ENCODE measurements around the gene FOLR3.
A peak's percentile ranks its signal among the peaks of the same experiment; 100 is the strongest.
"Not testable (repeated sequence)": the region's sequence is repeated elsewhere in the genome, so short reads cannot be mapped to it uniquely, and the experiment has no call there.

Gene FOLR3

GRCh38 chr11:72135473-72135872 is at the start of gene FOLR3:
FOLR3 (plus strand) TSS chr11:72135725; CDS start chr11:72135953, 228 bp downstream.
- not testable (repeated sequence) for DNase-seq

GRCh38 chr11:72088076-72088808 is 47.3 kb upstream of the FOLR3 start:
- DNase-seq = no peak

DNA sequence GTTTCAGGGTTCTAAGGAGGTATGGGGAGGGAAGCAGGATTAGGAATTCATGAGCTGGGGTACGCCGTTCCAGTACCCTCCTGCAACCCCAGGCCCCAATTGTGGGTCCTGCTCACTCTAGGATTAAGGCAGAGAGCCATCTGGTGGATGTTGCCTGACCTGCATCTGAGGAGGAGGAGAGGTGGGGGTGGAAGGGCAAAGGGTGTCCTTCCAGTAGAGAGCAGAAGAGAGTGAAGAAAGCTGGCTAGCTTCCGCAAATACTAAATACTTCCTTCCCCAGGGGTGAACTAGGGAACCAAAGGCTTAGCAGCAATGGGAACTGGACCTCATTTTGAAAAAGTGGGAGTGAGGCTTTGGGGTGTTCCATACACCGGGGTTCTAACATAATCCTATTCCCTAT is 44.2 kb upstream of the FOLR3 start:
- peak; percentile 7 to 58 for DNase-seq

- DNase-seq = no peak
Observed at GRCh38 chr11:72098741-72099140, 36.8 kb upstream of the FOLR3 start.

GRCh38 chr11:72100009-72100408 is 35.5 kb upstream of the FOLR3 start:
- no peak for DNase-seq

DNA sequence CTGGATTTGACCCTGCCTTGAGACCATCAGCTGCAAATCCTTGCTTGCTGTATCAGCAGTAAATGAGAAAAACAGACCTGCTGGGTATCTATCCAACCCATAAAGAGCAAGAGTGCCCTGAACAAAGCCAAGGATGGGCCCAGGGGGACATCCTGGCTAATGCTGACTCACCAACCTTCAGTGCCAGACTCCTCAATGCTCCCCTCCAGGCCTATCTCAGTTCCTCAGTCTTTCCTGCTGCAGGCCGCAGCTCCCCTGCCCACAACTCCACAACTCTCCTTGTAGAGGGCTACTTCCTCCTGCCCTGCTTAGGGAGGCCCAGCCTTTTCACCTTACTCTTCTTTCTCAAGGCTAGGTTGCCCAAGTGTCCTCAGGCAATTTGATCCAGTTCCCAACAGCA is 35.1 kb upstream of the FOLR3 start:
- DNase-seq = no peak

- no peak for DNase-seq
Observed at GRCh38 chr11:72102162-72102561, 33.4 kb upstream of the FOLR3 start.

DNA sequence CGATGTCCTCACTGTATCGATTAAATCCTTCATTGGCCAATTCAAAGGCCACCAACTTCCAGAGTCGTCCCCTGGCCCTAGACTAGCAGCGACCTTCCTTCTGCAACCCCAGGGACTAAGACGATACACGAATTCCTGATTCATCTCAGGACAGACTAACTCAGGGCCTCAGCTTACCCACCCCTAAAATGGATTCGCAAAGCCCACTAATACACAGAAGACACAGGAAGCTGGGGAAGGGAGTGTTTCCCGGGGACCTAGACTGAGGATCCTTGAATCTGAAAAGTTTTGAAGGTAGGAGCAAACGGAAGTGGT is 32.9 kb upstream of the FOLR3 start:
- no peak for DNase-seq

- DNase-seq = peak; percentile 96 to 98
Observed at GRCh38 chr11:72102946-72103753, 32.4 kb upstream of the FOLR3 start, which contains the start of gene LAMTOR1. LAMTOR1 (minus strand) TSS chr11:72103297; CDS start chr11:72103224, 73 bp downstream.

DNA sequence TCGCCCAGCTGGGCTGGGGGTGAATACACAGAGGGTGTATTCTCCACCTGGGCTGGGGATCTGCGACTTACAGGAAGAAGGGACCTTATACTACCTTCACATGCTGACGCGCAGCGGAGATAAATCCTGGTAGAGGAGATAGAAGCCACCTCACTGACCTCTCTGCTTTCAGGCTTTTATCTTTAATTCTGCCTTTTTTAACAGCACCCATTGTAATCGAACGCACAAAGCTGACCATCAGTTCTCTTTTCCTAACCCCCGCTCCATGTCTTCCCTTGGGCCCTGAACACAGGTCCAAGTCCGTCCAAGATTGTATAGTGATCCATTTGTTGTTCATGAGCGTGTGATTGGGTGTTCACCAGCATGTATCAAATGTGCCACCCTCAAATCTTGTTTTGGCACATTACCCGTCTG is 31.8 kb upstream of the FOLR3 start:
- DNase-seq = no peak

DNA sequence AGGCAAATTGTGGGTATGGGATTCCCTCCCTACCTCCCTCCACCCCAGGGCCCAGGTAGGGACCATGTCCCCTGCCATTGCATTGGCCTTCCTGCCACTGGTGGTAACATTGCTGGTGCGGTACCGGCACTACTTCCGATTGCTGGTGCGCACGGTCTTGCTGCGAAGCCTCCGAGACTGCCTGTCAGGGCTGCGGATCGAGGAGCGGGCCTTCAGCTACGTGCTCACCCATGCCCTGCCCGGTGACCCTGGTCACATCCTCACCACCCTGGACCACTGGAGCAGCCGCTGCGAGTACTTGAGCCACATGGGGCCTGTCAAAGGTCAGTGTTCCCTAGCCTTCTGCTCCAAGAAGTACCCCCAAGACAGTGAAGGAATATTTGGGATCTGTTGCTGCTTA is 29.6 kb upstream of the FOLR3 start, which contains the start of gene TOMT:
Gene TOMT (plus strand): TSS at position 37 of the 400 bp plus-strand sequence. CDS start 28 bp downstream, at position 65.
- DNase-seq = no peak

DNA sequence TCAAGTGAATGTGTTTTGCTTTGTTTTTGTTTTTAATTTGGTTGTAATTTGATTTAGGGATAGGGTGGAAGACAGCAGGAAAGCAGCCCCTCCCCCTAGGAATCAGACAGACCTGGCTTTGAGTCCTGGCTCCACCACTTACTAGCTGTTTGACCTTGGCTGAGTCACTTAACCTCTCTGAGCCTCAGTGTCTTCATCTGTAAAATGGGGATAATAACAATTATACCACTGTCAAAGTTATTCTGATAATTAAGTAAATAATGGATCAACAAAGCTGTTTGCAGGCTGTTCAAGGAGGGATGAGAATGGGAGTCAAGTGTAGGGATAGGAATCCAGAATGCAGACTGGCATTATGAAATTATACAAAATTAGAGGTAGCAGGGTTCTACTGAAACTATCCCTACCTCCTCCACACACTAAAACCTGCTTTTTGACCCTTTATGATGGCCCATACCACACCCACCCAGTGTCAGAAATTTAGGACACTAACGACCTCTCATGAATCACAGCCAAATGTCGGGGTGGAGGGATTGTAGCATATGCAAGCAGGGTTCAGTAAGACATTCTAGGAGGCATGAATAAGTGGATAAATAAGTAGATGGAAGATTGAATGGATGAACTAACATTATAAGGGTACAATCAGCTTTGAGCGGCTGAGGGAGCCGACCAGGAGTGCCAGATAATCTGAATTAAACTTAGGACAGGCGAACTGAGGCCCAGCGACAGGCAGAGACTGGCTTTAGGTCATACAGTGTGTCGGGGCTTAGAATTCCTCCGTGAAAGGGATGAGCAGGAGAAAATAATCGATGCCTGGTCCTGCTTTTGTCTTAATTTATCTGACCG is 24.0 kb upstream of the FOLR3 start:
- no peak for DNase-seq

DNA sequence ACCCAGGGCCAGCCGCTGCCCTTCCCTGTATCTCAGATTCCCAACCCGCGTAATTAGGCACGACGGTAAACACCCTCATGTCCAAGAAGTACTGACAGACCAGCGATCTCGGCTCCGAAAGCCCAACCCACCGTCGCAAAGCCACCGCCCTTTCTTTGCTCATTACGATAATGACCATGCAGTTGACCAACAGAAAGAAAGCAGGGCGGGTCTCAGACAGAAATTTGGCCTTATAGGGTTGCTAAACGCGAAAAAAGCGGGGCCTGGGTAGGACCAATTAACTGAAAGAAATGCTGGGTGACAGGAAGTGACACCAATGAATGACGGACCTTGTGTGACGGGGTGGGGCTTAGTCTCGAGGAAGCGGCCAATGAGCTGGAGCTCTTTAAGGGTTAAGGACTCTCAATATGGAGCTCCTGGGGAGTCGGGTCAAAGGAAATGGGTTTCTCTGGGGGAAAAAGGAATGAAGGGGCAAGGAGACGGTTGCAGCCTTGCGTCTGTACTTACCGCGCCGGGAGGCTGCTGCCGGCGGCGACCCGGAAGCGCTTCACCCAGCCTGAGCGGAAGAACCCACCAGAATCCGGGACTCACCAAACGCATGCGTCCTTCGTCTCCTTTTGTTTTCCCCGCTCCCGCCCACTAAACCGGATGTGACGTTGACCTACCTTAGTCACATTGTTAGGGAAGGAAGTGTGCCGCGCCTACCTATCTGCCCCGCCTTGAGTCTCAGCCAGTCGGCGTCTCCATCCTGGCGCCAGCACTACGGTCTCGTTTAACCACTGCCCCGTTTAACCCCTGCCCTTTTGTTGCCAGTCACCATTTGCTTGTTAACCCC is 23.2 kb upstream of the FOLR3 start, which contains the start of gene ANAPC15:
Gene ANAPC15 (minus strand): TSS at position 553 of the 835 bp plus-strand sequence. CDS start 1,419 bp downstream, outside the sequence.
- DNase-seq = peak; percentile 98 to 99

DNA sequence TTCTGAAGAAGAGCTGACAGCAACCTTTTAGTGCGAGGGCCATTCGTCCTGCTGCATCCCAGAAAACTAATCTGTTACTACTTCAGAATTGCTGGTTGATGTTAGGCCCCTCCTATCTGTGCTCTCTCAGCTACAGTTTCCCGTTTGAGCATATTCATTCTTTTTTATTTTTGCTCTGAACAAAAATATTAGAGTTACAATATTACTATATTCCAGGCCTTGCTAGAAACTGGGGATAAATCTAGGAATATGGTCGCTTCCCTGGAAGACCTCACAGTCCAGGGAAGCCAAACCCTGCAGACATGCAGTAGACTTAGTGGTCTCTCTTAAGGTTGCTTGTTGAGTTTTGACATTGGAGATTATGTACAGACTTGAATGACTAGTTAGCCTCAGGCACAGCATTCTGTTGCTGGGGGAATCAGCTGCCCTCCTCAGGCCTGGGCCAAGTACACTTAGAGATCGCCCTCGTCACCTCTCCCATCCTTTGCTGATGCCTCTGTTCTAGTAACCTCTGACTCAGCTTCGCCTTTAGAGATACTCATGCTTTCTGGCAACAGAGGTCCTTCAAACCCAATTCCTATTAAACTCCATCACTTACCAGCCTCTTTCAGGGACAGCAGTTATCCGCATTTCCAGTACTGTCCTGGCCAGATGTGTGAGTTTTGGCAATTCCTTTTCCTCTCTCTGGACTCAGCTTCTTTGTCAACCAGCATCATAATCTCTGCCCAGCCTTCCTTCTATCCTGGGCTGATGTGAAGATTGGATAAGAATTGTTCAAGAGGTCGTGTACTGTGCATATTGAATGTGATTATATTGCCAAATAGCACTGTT is 22.3 kb upstream of the FOLR3 start:
- no peak for DNase-seq

GRCh38 chr11:72114570-72114969 is 21.0 kb upstream of the FOLR3 start:
- DNase-seq = no peak

DNA sequence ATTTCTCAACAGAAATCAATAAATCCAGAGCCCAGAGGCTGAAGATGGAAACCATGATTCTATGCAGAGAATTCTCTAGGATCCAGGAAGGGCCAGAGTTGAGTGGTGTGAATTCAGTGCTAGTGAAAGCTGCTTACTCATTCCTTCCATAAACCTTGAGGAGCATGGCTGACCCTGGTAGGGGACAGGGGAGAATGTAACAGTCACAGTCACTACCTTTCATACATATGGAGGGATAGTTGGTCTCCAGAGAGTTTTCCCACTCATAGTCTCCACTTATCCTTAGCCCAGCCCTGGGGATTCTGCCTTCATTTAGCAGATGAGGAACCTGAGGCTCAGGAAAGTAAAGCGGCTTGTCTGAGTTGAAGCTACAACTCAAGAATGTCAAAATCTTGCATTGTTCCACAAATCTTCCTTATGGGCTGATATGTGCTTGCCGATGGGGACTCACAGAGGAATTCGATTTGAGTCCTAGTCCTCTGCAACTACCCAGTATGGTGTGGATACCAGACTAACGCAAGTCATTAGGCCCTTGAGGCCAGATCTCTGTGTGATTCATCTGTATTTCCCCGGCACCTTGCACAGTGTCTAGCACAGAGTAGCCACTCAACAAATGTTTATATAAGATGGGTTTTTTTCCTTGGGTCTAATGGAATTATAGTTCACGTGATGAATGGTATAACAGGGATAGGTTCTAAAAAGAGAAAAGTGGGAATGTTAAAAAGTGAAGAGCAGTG is 19.3 kb upstream of the FOLR3 start:
- no peak for DNase-seq

GRCh38 chr11:72119198-72119597 is 16.3 kb upstream of the FOLR3 start:
- DNase-seq = no peak

GRCh38 chr11:72120930-72121329 is 14.6 kb upstream of the FOLR3 start:
- no peak for DNase-seq

DNA sequence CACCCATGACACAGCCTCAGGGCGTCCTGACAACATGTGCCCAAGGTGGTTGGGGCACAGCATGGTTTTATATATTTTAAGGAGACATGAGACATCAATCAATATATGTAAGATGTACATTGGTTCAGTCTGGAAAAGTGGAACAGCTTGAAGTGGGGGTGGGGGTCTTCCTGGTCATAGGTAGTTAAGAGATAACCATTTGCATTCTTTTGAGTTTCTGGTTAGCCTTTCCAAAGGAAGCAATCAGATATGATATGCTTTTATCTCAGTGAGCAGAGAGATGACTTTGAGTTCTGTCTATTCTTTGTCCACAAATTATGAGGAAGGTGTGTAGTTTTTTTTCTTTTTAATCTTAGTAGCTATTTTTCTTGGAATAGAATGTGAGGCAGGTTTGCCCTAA is 12.9 kb upstream of the FOLR3 start:
- DNase-seq = no peak

- no peak for DNase-seq
Observed at GRCh38 chr11:72123117-72123653, 12.3 kb upstream of the FOLR3 start.

All from NCI-H524 (cell line).